ENCODE measurements around the gene NMU. TPM values are rescaled to one million over a fixed set of nuclear protein-coding genes. Genes with fewer than 3 reads are reported as not detected.
"Not testable (repeated sequence)": the region's sequence is repeated elsewhere in the genome, so short reads cannot be mapped to it uniquely, and the experiment has no call there.

Gene NMU
- total and polyA plus RNA-seq, 5 donors = not detected

DNA sequence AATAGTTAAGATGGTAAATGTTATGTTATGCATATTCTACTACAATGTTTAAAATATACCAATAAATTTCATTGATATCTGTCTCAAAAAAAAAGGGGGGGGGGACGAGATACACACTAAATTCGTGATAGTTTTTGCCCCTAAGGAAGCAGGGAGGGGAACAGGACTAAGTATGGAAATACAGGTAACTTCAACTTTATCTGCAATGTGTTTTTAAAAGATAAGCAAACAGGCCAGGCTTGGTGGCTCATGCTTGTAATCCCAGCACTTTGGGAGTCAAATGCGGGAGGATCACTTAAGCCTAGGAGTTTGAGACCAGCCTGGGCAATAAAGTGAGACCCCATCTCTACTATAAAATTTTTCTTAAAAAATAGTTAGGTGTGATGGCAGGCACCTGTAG lies 76.0 kb downstream of the NMU start:
- Histone ChIP-seq H3K9me3 (ENCODE audit: control insufficient read depth, low read length) (no peaks in the 10 kb centered on the region), H3K4me3 (ENCODE audit: low read length) (no peak overlapping the region), H3K4me1 (ENCODE audit: control insufficient read depth, insufficient read depth, low read length) (no peaks in the 10 kb centered on the region), H3K27me3 (ENCODE audit: control insufficient read depth, insufficient read depth) (no peaks in the 10 kb centered on the region), H3K27ac (ENCODE audit: low read length) (no peak overlapping the region)
- DNase-seq (no peak), ATAC-seq (no peak)
- intact Hi-C loops (cut with DNase I) = no loop called here
- 74% methylated on average over 3 of the region's 3 CpGs for WGBS

DNA sequence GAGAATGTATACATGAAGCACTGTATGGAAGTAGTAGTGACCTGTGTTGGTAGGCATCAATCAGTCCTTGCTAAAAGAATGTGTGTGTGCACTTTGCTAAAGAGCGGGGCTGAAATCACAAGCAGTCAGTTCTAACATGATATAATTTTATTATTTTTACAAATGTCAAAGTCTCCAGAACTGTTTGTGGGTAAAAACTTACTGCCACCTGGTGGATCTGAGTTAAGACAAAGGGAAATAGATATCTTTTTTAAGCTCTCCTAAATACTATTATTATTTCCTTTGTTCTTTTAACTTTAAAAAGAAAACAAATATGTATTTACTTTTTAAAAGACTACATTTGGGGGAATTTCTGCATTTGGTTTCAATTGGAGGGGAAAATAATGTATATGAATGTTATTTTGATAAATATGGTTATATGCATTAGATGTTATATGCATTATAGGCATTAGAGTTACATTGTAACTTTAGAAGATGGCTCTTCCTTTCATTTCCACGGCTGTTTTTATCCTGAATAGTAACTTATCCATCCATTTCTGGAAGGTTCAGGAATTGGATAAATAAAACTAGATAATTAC lies 81.6 kb downstream of the NMU start:
- Histone ChIP-seq H3K4me1 (ENCODE audit: control insufficient read depth, insufficient read depth, low read length) (no peaks in the 10 kb centered on the region), H3K27me3 (ENCODE audit: control insufficient read depth, insufficient read depth) (no peaks in the 10 kb centered on the region), H3K27ac (ENCODE audit: low read length) (no peak overlapping the region), H3K4me3 (ENCODE audit: low read length) (no peak overlapping the region), H3K9me3 (ENCODE audit: control insufficient read depth, low read length) (no peaks in the 10 kb centered on the region)
- 40% methylated on average over 2 of the region's 2 CpGs for WGBS
- intact Hi-C loops (cut with DNase I) = loop anchor here in 1 of 4 donors (5.0 kb wide), 1 partner anchor 207 kb away; the partner anchor contains the start of gene SRD5A3
- ATAC-seq (no peak), DNase-seq (no peak)

DNA sequence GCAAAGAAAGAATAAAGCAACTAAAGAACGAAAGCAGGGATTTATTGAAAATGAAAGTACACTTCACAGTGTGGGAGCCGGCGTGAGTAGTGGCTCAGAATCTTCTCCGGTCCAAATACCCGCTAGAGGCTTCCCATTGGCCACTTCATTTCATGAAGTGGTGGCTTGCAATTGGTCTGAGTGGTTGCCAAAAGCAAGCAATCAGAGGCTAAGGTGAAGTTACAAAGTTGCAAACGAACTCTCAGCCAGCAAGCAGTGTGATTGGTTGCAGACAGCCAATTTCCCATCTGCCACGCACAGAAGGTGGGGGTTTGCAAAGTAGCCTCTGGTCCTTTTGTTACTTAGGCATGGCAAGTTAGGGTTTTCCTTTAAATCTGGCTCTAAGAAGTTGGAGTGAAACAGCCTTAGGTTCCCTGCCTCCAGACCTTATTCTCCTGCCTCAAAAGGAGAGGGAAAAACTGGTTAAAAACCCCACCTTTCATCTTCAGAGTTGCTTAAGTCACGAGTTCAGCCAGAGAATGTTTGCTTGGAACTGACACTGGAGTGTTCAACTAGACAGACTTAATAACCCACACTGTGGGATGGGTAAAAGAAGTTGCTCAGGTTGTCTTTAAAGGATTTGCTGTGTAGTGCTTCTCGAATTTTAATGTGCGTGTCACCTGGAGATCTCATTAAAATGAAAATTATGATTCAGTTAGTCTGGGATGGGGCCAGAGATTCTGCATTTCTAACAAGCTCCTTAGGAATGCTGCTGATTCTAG lies 82.5 kb downstream of the NMU start:
- Histone ChIP-seq H3K4me1 (ENCODE audit: control insufficient read depth, insufficient read depth, low read length) (no peaks in the 10 kb centered on the region), H3K27me3 (ENCODE audit: control insufficient read depth, insufficient read depth) (no peaks in the 10 kb centered on the region), H3K27ac (ENCODE audit: low read length) (no peak overlapping the region), H3K9me3 (ENCODE audit: control insufficient read depth, low read length) (no peaks in the 10 kb centered on the region), H3K4me3 (ENCODE audit: low read length) (peak overlapping the region; percentile 41)
- ATAC-seq (peak; percentile 62 to 80), DNase-seq (peak in 2 of 3 donors; percentile 28 to 53)
- 62% methylated on average over 10 of the region's 10 CpGs for WGBS
- intact Hi-C loops (cut with DNase I) = loop anchor here in 1 of 4 donors (5.0 kb wide), 1 partner anchor 206 kb away; the partner anchor contains the start of gene SRD5A3

DNA sequence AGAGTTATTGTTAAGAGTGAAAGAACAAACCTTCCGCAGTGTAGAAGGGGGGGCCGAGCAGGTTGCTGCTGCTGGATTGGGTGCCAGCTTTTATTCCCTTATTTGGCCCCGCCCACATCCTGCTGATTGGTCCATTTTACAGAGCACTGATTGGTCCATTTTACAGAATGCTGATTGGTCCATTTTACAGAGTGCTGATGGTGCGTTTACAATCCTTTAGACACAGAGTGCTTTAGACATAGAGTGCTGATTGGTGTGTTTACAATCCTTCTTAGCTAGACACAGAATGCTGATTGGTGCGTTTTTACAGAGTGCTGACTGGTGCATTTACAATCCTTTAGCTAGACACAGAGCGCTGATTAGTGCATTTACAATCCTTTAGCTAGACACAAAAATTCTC lies 84.1 kb downstream of the NMU start:
- DNase-seq; H3K4me1 ChIP-seq (ENCODE audit: control insufficient read depth, insufficient read depth, low read length); H3K27me3 ChIP-seq (ENCODE audit: control insufficient read depth, insufficient read depth); H3K9me3 ChIP-seq (ENCODE audit: control insufficient read depth, low read length); ATAC-seq; H3K27ac ChIP-seq (ENCODE audit: low read length); H3K4me3 ChIP-seq (ENCODE audit: low read length): not testable (repeated sequence)
- WGBS = 88% methylated on average over 6 of the region's 6 CpGs
- intact Hi-C loops (cut with DNase I) = loop anchor here in 1 of 4 donors (5.0 kb wide), 1 partner anchor 205 kb away; the partner anchor contains the start of gene SRD5A3

DNA sequence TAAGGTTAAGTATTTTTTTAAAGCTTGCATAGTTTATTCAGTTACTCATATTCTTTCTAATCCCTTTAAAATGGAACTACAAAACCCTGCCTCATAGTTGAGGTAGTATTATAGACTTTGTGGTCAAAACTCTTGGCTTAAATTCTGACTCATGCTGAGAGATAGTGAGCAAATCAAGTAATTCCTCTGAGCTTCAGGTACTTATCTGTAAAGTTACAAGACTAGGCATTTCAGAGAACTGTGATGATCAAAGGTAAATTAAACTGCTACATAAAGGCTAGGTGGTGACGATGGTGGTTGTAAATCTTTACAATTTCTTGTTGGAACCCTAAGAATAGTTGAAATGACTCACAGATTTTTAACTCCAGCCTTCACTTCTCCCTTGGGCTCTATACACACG lies 86.2 kb downstream of the NMU start:
- ATAC-seq (no peak), DNase-seq (no peak)
- no peaks in the 10 kb centered on the region for H3K4me1 ChIP-seq (ENCODE audit: control insufficient read depth, insufficient read depth, low read length)
- H3K27me3 ChIP-seq (ENCODE audit: control insufficient read depth, insufficient read depth) = no peaks in the 10 kb centered on the region
- WGBS = 83% methylated on average over 2 of the region's 2 CpGs
- no peaks in the 10 kb centered on the region for H3K9me3 ChIP-seq (ENCODE audit: control insufficient read depth, low read length)
- H3K4me3 ChIP-seq (ENCODE audit: low read length) = no peak overlapping the region
- intact Hi-C loops (cut with DNase I) = loop anchor here in 2 of 4 donors (5.0 kb wide), 1 partner anchor 203 kb away; the partner anchor contains the start of gene SRD5A3 (in 2 of the 2)
- no peak overlapping the region for H3K27ac ChIP-seq (ENCODE audit: low read length)

DNA sequence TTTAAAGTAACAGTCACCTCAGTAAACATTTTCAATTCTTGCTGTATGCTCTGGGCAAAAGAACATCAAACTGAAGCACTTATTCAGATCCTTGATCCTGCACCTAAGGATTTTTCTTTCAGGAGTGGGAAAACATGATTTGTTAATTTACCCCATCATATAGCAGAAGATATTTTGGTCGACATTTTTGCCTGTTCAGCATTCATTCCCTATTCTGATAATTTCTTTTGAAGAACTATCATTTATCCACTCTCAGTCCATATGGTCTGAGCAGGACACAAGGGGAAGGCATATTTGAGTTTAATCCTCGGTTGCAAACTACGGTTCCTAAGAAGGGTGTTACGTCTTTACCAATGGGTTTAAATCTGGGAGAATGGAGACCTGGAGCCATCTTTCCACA lies 88.2 kb downstream of the NMU start:
- 78% methylated on average over 4 of the region's 4 CpGs for WGBS
- Histone ChIP-seq H3K4me3 (ENCODE audit: low read length) (no peak overlapping the region), H3K27ac (ENCODE audit: low read length) (no peak overlapping the region), H3K27me3 (ENCODE audit: control insufficient read depth, insufficient read depth) (no peaks in the 10 kb centered on the region), H3K9me3 (ENCODE audit: control insufficient read depth, low read length) (no peaks in the 10 kb centered on the region), H3K4me1 (ENCODE audit: control insufficient read depth, insufficient read depth, low read length) (no peaks in the 10 kb centered on the region)
- DNase-seq (no peak), ATAC-seq (no peak)
- intact Hi-C loops (cut with DNase I) = loop anchor here in 1 of 4 donors (5.0 kb wide), 1 partner anchor 201 kb away; the partner anchor contains the start of gene SRD5A3

DNA sequence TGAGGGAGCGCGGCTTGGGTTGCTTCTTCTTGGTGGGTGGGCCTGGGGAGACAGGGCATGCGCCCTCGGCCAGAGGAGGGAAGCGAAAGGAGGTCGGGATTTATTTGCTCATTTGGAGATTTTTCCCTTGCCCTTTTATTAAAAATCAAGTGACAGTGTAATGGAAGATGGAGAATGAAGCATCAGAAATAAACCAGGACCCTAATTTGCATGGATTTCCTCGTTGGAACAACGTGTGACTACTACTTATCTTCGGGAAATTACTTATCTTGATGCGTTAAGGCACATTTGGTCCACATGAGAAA lies 88.7 kb downstream of the NMU start:
- Histone ChIP-seq H3K4me1 (ENCODE audit: control insufficient read depth, insufficient read depth, low read length) (no peaks in the 10 kb centered on the region), H3K9me3 (ENCODE audit: control insufficient read depth, low read length) (no peaks in the 10 kb centered on the region), H3K4me3 (ENCODE audit: low read length) (peak overlapping the region; percentile 95), H3K27ac (ENCODE audit: low read length) (peak overlapping the region; percentile 75), H3K27me3 (ENCODE audit: control insufficient read depth, insufficient read depth) (no peaks in the 10 kb centered on the region)
- ATAC-seq (peak; percentile 20 to 27), DNase-seq (peak in 1 of 3 donors; percentile 74)
- WGBS = under 1% methylated on average over 10 of the region's 10 CpGs
- intact Hi-C loops (cut with DNase I) = loop anchor here in 1 of 4 donors (5.0 kb wide), 1 partner anchor 200 kb away; the partner anchor contains the start of gene SRD5A3

DNA sequence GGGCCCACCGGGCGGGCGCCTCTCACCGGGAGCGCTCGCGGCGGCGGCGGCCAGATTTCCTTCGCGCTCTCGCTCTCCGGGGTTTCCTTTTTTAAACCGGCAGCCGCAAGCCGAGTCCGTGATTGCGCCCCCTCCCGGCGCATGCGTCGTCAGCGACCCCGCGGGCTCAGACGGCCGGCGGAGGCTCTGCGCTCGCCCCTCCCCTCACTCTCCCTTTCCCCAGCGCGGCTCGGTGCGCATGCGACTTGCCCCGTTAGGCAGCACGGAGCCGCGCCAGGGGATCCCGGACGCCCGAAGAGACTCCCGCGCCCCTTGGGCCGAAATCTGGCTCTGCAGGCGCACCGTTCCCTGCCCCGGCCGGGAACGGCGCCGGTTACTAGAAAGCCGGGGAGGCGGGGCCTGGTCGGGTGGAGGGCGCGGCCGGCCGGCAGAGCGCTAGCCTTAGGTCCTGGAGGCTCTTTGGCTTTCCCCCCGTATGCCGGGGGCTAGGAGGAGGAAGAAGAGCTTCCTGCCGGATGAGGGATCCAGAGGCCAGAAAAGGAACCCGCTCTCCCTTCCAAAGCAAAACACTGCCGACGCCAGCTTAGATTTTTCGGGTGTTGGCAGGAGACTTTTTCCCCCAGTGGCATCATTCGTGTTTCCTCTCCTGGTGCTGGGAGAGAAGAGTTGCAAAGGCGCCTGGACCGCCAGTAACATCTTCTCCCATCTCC lies 89.2 kb downstream of the NMU start, which contains the start of gene CLOCK:
Gene CLOCK, minus strand, starts transcription at position 154 of the 710 bp plus-strand sequence. CDS start 64,124 bp downstream, outside the sequence.
- intact Hi-C loops (cut with DNase I) = loop anchor here in 1 of 4 donors (5.0 kb wide), 1 partner anchor 200 kb away; the partner anchor contains the start of gene SRD5A3
- H3K4me3 ChIP-seq (ENCODE audit: low read length) = peak within 1 kb of the TSS; percentile 95
- no peaks in the 10 kb centered on the region for H3K9me3 ChIP-seq (ENCODE audit: control insufficient read depth, low read length)
- no peaks in the 10 kb centered on the region for H3K27me3 ChIP-seq (ENCODE audit: control insufficient read depth, insufficient read depth)
- DNase-seq (peak; percentile 92 to 96 (median 96)), ATAC-seq (peak; percentile 94 to 95)
- WGBS = under 1% methylated on average over 71 of the region's 71 CpGs
- H3K4me1 ChIP-seq (ENCODE audit: control insufficient read depth, insufficient read depth, low read length) = no peaks in the 10 kb centered on the region
- peak within 1 kb of the TSS; percentile 75 for H3K27ac ChIP-seq (ENCODE audit: low read length)

DNA sequence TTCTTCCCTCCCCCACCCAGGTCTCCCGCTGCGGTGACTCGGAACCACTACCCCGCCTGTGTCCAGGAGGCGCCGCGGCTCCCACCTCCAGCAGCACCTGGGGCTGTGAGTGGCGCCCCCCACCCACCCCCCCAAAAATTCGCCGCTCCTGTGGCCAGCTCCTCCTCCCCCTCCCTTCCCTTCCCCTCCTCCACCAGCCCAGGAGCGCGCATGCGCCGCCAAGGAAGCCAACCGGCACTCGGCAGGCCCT lies 89.7 kb downstream of the NMU start:
- H3K27ac ChIP-seq (ENCODE audit: low read length) = peak overlapping the region; percentile 75
- under 1% methylated on average over 16 of the region's 16 CpGs for WGBS
- ATAC-seq (peak; percentile 91 to 92), DNase-seq (peak in 1 of 3 donors; percentile 87)
- H3K4me1 ChIP-seq (ENCODE audit: control insufficient read depth, insufficient read depth, low read length) = no peaks in the 10 kb centered on the region
- no peaks in the 10 kb centered on the region for H3K9me3 ChIP-seq (ENCODE audit: control insufficient read depth, low read length)
- intact Hi-C loops (cut with DNase I) = loop anchor here in 1 of 4 donors (5.0 kb wide), 1 partner anchor 199 kb away; the partner anchor contains the start of gene SRD5A3
- peak overlapping the region; percentile 95 for H3K4me3 ChIP-seq (ENCODE audit: low read length)
- no peaks in the 10 kb centered on the region for H3K27me3 ChIP-seq (ENCODE audit: control insufficient read depth, insufficient read depth)

DNA sequence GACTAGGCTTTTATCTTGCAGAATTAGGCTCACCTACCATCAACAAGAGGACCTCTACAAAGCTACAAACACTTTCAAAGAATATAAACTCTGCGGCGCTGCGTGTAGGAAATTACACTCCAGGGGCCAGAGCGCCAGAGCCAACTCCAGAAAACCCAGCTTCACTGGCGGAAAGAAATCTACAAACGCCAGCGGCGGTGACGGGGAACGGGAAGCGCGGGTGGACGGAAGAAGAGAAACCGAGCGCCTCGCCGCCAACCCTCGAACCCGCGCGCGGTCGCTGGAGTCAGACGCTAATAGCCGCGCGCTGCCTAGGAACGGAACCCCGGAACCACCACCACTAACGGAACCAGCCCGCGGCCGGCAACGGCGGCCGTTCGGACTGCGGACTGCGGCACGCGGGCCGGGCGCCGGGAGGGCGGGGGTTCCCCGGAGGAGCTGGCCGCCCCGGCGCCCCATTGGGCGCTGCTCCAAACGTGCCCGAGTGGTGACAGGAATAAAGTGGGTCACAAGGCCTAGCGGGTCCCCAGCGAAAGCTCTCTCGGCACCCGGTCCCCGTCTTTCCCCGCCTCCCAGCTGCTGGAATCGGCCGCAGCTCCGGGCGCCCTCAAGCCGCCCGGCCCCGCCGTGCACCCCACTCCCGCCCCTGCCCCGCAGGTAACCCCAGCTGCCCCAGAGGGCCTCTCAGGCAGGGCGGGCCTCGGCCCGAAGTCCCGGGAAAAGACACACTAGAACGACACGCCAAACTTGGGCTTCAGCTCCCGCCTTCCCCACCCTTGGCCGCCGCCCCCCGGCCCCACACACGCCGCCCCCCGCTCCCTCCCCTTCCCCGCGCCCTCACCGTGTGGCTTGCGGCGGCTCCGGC lies 90.2 kb downstream of the NMU start:
- Histone ChIP-seq H3K9me3 (ENCODE audit: control insufficient read depth, low read length) (no peaks in the 10 kb centered on the region), H3K27me3 (ENCODE audit: control insufficient read depth, insufficient read depth) (no peaks in the 10 kb centered on the region), H3K4me1 (ENCODE audit: control insufficient read depth, insufficient read depth, low read length) (no peaks in the 10 kb centered on the region), H3K4me3 (ENCODE audit: low read length) (peak overlapping the region; percentile 95), H3K27ac (ENCODE audit: low read length) (peak overlapping the region; percentile 63)
- peak; percentile 80 to 85 for ATAC-seq
- under 1% methylated on average over 87 of the region's 87 CpGs for WGBS
- intact Hi-C loops (cut with DNase I) = loop anchor here in 1 of 4 donors (5.0 kb wide), 1 partner anchor 199 kb away; the partner anchor contains the start of gene SRD5A3
- peak; percentile 84 to 95 (median 94) for DNase-seq
